Activated T-cell treated with anti-CD3 and anti-CD28 coated beads, Interleukin-2, amount 50 U/mL, for 48 hours (primary cell): ENCODE measurements around the gene TBXA2R.
"Not testable (repeated sequence)": the region's sequence is repeated elsewhere in the genome, so short reads cannot be mapped to it uniquely, and the experiment has no call there.

Source experiments
- DNase-seq, 2 experiments: peaks; one replicate each; pipeline ENCODE4 v3.0.0-alpha.2; 2020

TBXA2R gene

GRCh38 chr19:3604987-3605343 lies 1.7 kb downstream of the TBXA2R start:
- DNase-seq, result peak; percentile 46 to 53

- DNase-seq, result no peak
These were observed 2.3 kb downstream of the TBXA2R start for GRCh38 chr19:3604227-3604986.

- DNase-seq, result no peak
These were observed 3.4 kb downstream of the TBXA2R start for GRCh38 chr19:3603121-3603811.

DNA sequence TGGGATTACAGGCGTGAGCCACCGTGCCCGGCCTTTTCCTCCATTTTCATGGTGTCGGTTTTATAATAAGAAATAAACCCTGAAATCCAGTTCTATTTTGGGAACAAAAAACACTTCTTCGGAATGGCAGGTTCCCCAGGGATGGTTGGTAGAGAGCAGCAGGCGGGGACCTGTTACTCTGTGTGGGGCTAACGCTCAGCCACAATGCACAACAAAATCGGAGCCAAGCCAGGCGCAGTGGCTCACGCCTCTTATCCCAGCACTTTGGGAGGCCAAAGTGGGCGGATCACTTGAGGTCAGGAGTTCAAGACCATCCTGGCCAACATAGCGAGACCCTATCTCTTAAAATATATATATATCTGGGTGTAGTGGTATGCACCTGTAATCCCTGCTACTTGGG lies 5.7 kb downstream of the TBXA2R start:
- DNase-seq, result no peak

DNA sequence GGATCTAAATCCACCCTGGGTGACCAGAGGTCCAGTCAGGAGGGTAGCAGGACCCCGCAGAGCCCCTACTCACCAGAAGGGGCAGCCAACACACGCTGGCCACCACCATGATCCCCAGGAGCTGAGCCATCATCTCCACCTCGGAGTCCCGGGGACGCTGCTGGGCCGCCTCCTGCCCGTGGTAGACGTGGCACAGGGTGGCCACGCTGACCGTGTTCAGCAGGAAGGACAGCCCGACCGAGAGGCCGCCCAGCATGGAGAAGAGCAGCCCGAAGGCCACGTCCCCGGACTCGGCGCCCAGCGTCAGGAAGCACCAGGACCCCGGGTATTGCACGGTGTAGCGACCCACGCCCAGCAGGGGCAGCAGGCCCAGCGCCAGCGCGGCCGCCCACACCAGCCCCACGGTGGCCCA lies 6.9 kb downstream of the TBXA2R start:
- no peak for DNase-seq

- DNase-seq, result no peak
These were observed 11.1 kb downstream of the TBXA2R start for GRCh38 chr19:3595521-3596061.

- no peak for DNase-seq
These were observed 13.5 kb downstream of the TBXA2R start for GRCh38 chr19:3593156-3593555.

DNA sequence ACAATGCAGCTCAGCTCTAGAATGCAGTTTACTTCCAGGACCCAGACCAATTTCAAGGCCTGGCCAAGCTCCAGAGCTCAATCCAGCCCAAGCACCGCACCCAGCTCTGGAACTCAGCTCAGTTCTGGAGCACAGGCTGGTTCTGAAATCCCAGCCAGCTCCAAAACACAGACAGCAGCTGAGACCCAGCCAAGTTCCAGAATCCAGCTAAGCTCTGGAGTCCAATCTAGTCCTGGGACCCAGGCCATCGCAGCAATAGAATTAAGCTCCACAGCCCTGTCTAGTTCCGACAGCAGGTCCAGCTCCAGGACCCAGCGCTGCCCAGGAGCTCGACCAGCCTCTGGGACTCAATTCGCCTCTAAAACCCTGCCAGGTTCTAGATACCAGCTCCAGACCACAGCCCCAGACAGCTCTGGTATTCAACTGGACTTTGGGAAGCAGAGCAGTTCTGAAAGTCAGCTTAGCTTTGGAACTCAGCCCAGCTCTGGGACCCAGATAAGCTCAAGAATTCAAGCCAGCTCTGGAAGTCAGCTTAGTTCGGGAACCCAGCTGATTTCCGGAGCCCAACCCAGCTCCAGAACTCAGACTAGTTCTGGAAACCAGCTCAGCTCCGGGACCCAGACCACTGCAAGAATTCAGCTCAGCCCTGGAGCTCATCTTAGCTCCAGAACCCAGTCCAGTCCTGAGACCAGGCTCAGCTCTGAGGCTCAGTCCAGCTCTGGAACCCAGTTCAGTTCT lies 14.6 kb downstream of the TBXA2R start:
- no peak for DNase-seq

- DNase-seq, result no peak
These were observed 15.6 kb downstream of the TBXA2R start for GRCh38 chr19:3590991-3591659.

DNA sequence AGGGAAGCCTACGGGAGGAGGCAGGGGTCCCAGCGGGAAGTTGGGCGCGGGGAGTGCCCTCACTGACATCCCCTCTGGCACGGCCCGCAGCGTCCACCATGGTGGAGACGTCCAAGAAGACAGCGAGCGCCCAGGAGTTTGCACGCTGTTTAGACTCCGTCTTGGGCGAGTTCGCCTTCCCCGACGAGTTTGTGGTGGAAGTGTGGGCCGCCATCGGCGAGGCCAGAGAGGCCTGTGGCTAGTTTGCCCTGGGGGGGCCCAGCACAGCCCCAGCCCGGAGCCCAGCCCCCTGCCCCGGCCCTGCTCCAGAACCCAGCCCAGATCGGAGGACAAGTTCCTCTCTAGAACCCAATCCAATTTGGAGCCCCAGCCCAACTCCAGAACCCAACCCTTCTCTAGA lies 16.7 kb downstream of the TBXA2R start:
- no peak for DNase-seq

DNA sequence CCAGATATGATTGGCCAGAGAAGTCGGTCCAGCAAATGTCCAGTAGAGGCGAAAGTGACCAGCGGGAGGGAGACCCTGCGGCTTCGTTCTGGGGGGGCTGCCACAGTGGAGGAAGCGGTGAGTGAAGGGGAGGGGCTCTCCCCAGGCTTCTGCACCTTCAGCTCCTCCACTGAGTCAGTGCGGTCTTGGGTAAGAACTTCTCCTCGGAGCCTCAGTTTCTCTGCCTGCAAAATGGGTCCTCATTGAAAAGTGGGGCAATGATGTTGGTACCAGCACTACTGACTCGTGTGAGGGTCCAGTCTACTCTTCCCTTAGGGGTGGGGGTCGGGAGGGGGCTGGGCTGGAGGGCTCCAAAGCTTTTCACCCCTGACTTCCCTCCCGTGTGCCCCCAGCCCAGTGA lies 17.2 kb downstream of the TBXA2R start:
- DNase-seq, result no peak

DNA sequence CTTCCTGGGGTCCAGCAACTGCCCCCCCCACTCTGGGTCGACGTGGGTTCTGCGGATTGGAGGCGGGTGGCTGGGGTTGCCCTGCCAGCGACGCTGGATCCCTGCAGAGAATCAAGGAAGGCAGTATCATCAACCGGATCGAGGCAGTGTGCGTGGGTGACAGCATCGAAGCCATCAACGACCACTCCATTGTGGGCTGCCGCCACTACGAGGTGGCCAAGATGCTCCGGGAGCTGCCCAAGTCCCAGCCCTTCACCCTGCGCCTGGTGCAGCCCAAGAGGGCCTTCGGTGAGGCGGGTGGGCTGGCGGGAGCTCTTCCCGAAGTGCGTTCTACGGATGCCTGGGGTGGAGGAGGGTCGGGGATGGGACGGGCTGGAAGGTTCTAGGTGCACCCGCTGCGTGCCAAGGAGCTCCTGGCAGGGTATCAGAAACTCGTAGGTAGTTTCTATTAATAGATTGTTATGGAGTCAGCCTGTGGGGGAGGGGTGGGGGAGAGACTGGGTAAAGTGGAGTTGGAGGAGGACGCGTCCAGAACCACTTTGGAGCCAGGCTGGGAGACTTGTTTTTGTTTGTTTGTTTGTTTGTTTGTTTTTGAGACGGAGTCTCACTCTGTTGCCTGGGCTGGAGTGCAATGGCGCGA lies 19.8 kb downstream of the TBXA2R start:
- DNase-seq, result no peak

DNA sequence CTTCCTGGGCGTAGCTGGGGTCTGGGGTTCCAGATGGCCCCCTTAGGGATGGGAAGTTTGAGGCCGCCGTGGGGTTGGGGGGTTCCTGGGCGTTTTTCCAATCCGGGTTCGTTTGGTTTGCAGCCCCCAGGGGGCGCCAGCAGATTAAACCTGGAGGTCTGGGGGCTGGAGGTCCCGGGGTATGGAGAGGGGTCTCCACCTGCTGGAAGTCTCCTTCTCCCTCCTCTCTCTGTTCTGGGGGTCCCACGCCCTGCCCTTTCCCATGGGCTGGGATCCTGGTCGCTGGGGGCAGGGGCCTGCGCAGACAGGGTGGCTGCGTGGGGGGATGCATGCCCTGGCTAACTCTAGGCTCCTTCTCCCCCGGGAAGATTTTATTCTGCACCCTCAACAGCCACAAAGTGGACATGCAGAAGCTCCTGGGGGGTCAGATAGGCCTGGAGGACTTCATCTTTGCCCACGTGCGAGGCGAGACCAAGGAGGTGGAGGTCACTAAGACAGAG lies 20.5 kb downstream of the TBXA2R start:
- peak; percentile 60 to 61 for DNase-seq

GRCh38 chr19:3585301-3586126 lies 21.2 kb downstream of the TBXA2R start, which contains the start of gene GIPC3:
Gene GIPC3 (plus strand): TSS chr19:3585478. CDS start chr19:3585598, 120 bp downstream.
- no peak for DNase-seq

DNA sequence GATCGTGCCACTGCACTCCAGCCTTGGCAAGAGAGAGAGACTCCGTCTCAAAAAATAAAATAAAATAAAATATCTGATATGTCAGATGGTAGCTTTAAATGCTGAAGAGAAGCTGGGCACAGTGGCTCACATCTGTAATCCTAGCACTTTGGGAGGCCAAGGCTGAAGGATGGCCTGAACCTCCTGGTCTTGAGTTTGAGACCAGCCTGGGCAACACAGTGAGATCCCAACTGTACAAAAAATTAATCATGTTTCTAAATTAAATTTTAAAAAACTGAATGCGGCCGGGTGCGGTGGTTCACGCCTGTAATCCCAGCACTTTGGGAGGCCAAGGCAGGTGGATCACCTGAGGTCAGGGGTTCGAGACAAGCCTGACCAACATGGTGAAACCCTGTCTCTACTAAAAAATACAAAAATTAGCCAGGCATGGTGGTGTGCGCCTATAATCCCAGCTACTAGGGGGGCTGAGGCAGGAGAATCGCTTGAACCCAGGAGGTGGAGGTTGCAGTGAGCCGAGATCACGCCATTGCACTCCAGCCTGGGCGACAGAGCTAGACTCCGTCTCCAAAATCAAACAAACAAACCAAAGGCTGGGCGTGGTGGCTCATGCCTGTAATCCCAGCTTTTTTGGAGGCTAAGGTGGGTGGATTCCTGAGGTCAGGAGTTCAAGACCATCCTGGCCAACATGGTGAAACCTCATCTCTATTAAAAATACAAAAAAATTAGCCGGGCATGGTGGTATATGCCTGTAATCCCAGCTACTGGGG lies 22.5 kb downstream of the TBXA2R start:
- DNase-seq, result not testable (repeated sequence)

GRCh38 chr19:3581792-3582191 lies 24.9 kb downstream of the TBXA2R start:
- DNase-seq, result not testable (repeated sequence)

- DNase-seq, result no peak
These were observed 26.3 kb downstream of the TBXA2R start for GRCh38 chr19:3580156-3580934.

- no peak for DNase-seq
These were observed 28.3 kb downstream of the TBXA2R start for GRCh38 chr19:3578390-3578789.

- no peak for DNase-seq
These were observed 28.8 kb downstream of the TBXA2R start for GRCh38 chr19:3577723-3578344.
